ENCODE measurements around the gene MTHFD1L.

GRCh38 chr6:151141685-151142084, 276.2 kb downstream of the MTHFD1L start:
- TF ChIP-seq CTCF (conservative IDR thresholded peaks at IDR 0.05 in 1 of 2, IDR thresholded peaks at IDR 0.05 in 1 of 2; ENCODE audit: extremely low read depth in 1 of 2, insufficient read depth in 1 of 2, low read depth in 1 of 2, low read length in 2 of 2) (no peak), EZH2 (IDR thresholded peaks at IDR 0.05; ENCODE audit: borderline replicate concordance, low read length) (no peak)

Data from mammary epithelial cell (primary cell).